Endothelial cell (in vitro differentiated cells): ENCODE measurements around the gene SENP7. TPM values are rescaled to one million over a fixed set of nuclear protein-coding genes. Genes with fewer than 3 reads are reported as not detected.
"Not testable (repeated sequence)": the region's sequence is repeated elsewhere in the genome, so short reads cannot be mapped to it uniquely, and the experiment has no call there.

Experiments
- DNase-seq: peaks from one replicate; pipeline ENCODE4 v3.0.0; 2021; ENCODE audit warnings: low spot score
- H3K27ac Mint-ChIP-seq: one replicate; pipeline ENCODE4 v1.8.0; 2021; ENCODE audit warnings: mixed read lengths, inconsistent platforms; ENCODE audit not compliant: unreplicated experiment
- H3K27me3 Mint-ChIP-seq: one replicate; pipeline ENCODE4 v1.8.0; 2021; ENCODE audit warnings: mild to moderate bottlenecking, moderate library complexity, mixed read lengths, inconsistent platforms; ENCODE audit not compliant: unreplicated experiment
- H3K36me3 Mint-ChIP-seq: one replicate; pipeline ENCODE4 v1.8.0; 2021; ENCODE audit warnings: mild to moderate bottlenecking, low read depth, mixed read lengths, inconsistent platforms; ENCODE audit not compliant: unreplicated experiment
- H3K4me1 Mint-ChIP-seq: one replicate; pipeline ENCODE4 v1.8.0; 2021; ENCODE audit warnings: mild to moderate bottlenecking, mixed read lengths, inconsistent platforms; ENCODE audit not compliant: unreplicated experiment
- H3K4me3 Mint-ChIP-seq: one replicate; pipeline ENCODE4 v1.8.0; 2021; ENCODE audit warnings: mild to moderate bottlenecking, mixed read lengths, inconsistent platforms; ENCODE audit not compliant: unreplicated experiment
- H3K9me3 Mint-ChIP-seq: one replicate; pipeline ENCODE4 v1.8.0; 2021; ENCODE audit warnings: mixed read lengths, inconsistent platforms; ENCODE audit not compliant: unreplicated experiment
- CTCF ChIP-seq: fragments of 200-600 bp; sonication (generic); IDR thresholded peaks from one replicate; pipeline ENCODE4 v1.5.0; 2021; ENCODE audit warnings: antibody characterized with exemption; ENCODE audit not compliant: unreplicated experiment
- total RNA-seq: library from RNA; stranded (reverse); fragmentation: NEBNext Ultra II Directional; extraction: Animal tissue kit (Norgen Biotek cat#: 25700); gene quantifications from one replicate; pipeline ENCODE4 v1.2.1, GENCODE V29; 2021; ENCODE audit not compliant: unreplicated experiment

The SENP7 gene
- total RNA-seq, 1 donor from 2014 or later: 36.6 TPM

GRCh38 chr3:101464235-101464634 is 48.8 kb downstream of the SENP7 start:
- Mint-ChIP-seq H3K36me3 (peaks cover 11% of the 10 kb centered on the region), H3K27me3 (peaks cover under 1% of the 10 kb centered on the region), H3K4me1 (peaks cover 7% of the 10 kb centered on the region), H3K9me3 (no peaks in the 10 kb centered on the region), H3K27ac (no peak overlapping the region), H3K4me3 (no peak overlapping the region)
- no peak for TF ChIP-seq CTCF
- DNase-seq: no peak

GRCh38 chr3:101461451-101461850 is 51.6 kb downstream of the SENP7 start:
- TF ChIP-seq CTCF: no peak
- peaks cover 1% of the 10 kb centered on the region for H3K4me1 Mint-ChIP-seq
- no peaks in the 10 kb centered on the region for H3K9me3 Mint-ChIP-seq
- H3K27ac Mint-ChIP-seq: no peak overlapping the region
- no peaks in the 10 kb centered on the region for H3K27me3 Mint-ChIP-seq
- no peak overlapping the region for H3K4me3 Mint-ChIP-seq
- peaks cover 8% of the 10 kb centered on the region for H3K36me3 Mint-ChIP-seq
- no peak for DNase-seq

- no peak overlapping the region for H3K27ac Mint-ChIP-seq
- DNase-seq: no peak
- H3K27me3 Mint-ChIP-seq: no peaks in the 10 kb centered on the region
- no peak overlapping the region for H3K4me3 Mint-ChIP-seq
- H3K36me3 Mint-ChIP-seq: peaks cover 11% of the 10 kb centered on the region
- H3K9me3 Mint-ChIP-seq: no peaks in the 10 kb centered on the region
- no peaks in the 10 kb centered on the region for H3K4me1 Mint-ChIP-seq
- no peak for TF ChIP-seq CTCF
Observed at GRCh38 chr3:101458387-101458786, 54.6 kb downstream of the SENP7 start.

- no peaks in the 10 kb centered on the region for H3K4me1 Mint-ChIP-seq
Observed at GRCh38 chr3:101454629-101455028, 58.4 kb downstream of the SENP7 start.

GRCh38 chr3:101453961-101454360 is 59.1 kb downstream of the SENP7 start:
- peaks cover 16% of the 10 kb centered on the region for H3K36me3 Mint-ChIP-seq
- peaks cover 1% of the 10 kb centered on the region for H3K27me3 Mint-ChIP-seq
- DNase-seq: no peak
- H3K27ac Mint-ChIP-seq: no peak overlapping the region
- no peaks in the 10 kb centered on the region for H3K4me1 Mint-ChIP-seq
- TF ChIP-seq CTCF: no peak
- H3K4me3 Mint-ChIP-seq: no peak overlapping the region
- H3K9me3 Mint-ChIP-seq: no peaks in the 10 kb centered on the region

More at GRCh38 chr3:101454629-101455028, 58.4 kb downstream of the SENP7 start:
- H3K27me3 Mint-ChIP-seq: no peaks in the 10 kb centered on the region
- no peak overlapping the region for H3K4me3 Mint-ChIP-seq
- DNase-seq: no peak
- H3K36me3 Mint-ChIP-seq: peaks cover 16% of the 10 kb centered on the region
- H3K27ac Mint-ChIP-seq: no peak overlapping the region
- no peak for TF ChIP-seq CTCF
- no peaks in the 10 kb centered on the region for H3K9me3 Mint-ChIP-seq

GRCh38 chr3:101438641-101439040 is 74.4 kb downstream of the SENP7 start:
- not testable (repeated sequence) for DNase-seq, H3K9me3 Mint-ChIP-seq, H3K27me3 Mint-ChIP-seq, H3K4me3 Mint-ChIP-seq, H3K4me1 Mint-ChIP-seq, H3K27ac Mint-ChIP-seq
- H3K36me3 Mint-ChIP-seq: peaks cover 44% of the 10 kb centered on the region
